Breast epithelium (tissue), 4 donors: ENCODE results near the gene CREM. TPM values are rescaled to one million over a fixed set of nuclear protein-coding genes. Genes with fewer than 3 reads are reported as not detected.

Experiments
- DNase-seq, 2 donors: peaks; one replicate each; pipeline ENCODE4 v3.0.0-alpha.2; 2019; ENCODE audit warnings: low spot score in 2 of 2
- H3K27ac ChIP-seq, 2 donors: fragments of 200-600 bp; sonication (generic) in 1 of 2; one replicate each; pipeline ENCODE4 v1.5.1; 2016 to 2019; ENCODE audit warnings: mild to moderate bottlenecking in 1 of 2
- H3K27me3 ChIP-seq, 2 donors: fragments of 200-600 bp; sonication (generic) in 1 of 2; one replicate each; pipeline versions ENCODE4 v1.5.1 to v1.6.0; 2017 to 2019; ENCODE audit warnings: control low read depth in 1 of 2, mild to moderate bottlenecking in 1 of 2
- H3K36me3 ChIP-seq: fragments of 200-600 bp; one replicate; pipeline ENCODE4 v1.5.1; 2019
- H3K4me1 ChIP-seq, 2 donors: fragments of 200-600 bp; sonication (generic); one replicate each; pipeline ENCODE4 v1.5.1; 2016 to 2019; ENCODE audit warnings: control low read depth in 1 of 2
- H3K4me3 ChIP-seq, 3 donors: fragments of 200-600 bp; sonication (generic); 1 replicate in 2 of 3; 2 replicates in 1 of 3; pipeline ENCODE4 v1.5.1; 2016 to 2019; ENCODE audit warnings: mild to moderate bottlenecking in 3 of 3, moderate library complexity in 2 of 3
- H3K9me3 ChIP-seq, 2 donors: fragments of 200-600 bp; sonication (generic) in 1 of 2; one replicate each; pipeline ENCODE4 v1.5.1; 2016 to 2019; ENCODE audit warnings: control low read depth in 1 of 2
- CTCF ChIP-seq, 3 donors: fragments of 450-650 bp; IDR thresholded peaks; one replicate each; pipeline ENCODE4 v1.5.1; 2016 to 2017; ENCODE audit warnings: antibody characterized with exemption in 3 of 3, mild to moderate bottlenecking in 3 of 3, moderate library complexity in 3 of 3
- POLR2A ChIP-seq: fragments of 450-650 bp; IDR thresholded peaks from one replicate; pipeline ENCODE4 v1.6.1; 2016; ENCODE audit warnings: antibody characterized with exemption, mild to moderate bottlenecking, moderate library complexity
- POLR2AphosphoS5 ChIP-seq, 3 donors: sonication (generic); formaldehyde crosslinking; IDR thresholded peaks; one replicate each; pipeline ENCODE4 v1.6.1; 2017; ENCODE audit warnings: antibody characterized with exemption in 3 of 3
- intact Hi-C: fragments of 100-400 bp; cut with DNase I; formaldehyde crosslinking; loops from one replicate; pipeline ENCODE4 v1.15.1; 2023; ENCODE audit warnings: low total_unique reads
- total RNA-seq, 3 donors: library from RNA; depleted of rRNA; stranded (reverse); fragments of >200 nt; gene quantifications; one replicate each; pipeline ENCODE4 v1.1.0, GENCODE V29; 2016

Gene CREM
- total RNA-seq, 3 donors from 2014 or later = 30.6 to 55.4 (median 41.6) TPM

DNA sequence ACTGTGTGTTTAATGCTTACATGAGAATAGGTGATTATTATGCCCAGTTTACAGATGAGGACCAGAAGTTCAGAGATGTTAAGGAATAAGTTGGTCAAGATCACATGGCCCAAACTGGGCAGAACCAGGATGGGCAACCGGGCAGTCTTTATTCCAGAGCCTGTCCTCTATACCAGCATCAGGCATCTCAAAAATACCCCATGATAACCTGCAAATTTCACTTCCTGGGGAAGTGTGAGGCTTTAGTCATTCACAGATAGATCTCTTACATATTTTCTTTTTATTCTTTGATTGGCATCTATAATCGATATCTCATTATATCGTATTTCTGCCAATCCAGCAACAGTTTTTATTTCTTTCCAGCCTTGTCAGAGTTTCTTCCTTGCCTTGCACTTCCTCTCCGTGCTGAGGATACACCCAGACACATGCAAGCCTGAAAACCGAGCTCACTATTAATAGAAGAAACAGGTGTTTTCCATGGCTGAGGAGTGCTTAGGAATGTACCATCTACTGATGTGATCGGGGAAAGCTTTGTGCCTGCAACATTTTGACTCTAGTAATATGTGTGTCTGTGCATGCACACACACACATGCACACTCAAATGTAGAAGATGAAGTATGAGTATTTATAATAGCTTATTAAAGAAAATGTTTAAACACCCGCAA, 82.4 kb downstream of the CREM start:
- TF ChIP-seq CTCF (IDR thresholded peaks at IDR 0.05) = no peak
- no peak for TF ChIP-seq POLR2AphosphoS5 (IDR thresholded peaks at IDR 0.05)
- no peak for TF ChIP-seq POLR2A
- no peak for DNase-seq

GRCh38 chr10:35210961-35211360, 84.3 kb downstream of the CREM start:
- Histone ChIP-seq H3K4me1 (no peaks in the 10 kb centered on the region), H3K27me3 (no peaks in the 10 kb centered on the region), H3K9me3 (no peaks in the 10 kb centered on the region), H3K4me3 (no peak overlapping the region), H3K27ac (no peak overlapping the region), H3K36me3 (no peaks in the 10 kb centered on the region)
- intact Hi-C loops = loop anchor here (10.0 kb wide), 1 partner anchor 96 kb away; no protein-coding TSS in a partner anchor
- DNase-seq = no peak
- no peak for TF ChIP-seq CTCF (IDR thresholded peaks at IDR 0.05)
- TF ChIP-seq POLR2AphosphoS5 (IDR thresholded peaks at IDR 0.05) = no peak
- TF ChIP-seq POLR2A = no peak

More for the DNA sequence above, 82.4 kb downstream of the CREM start:
- no peak overlapping the region for H3K27ac ChIP-seq
- no peaks in the 10 kb centered on the region for H3K36me3 ChIP-seq
- intact Hi-C loops = no loop called here
- no peak overlapping the region for H3K4me3 ChIP-seq
- H3K27me3 ChIP-seq = no peaks in the 10 kb centered on the region
- H3K9me3 ChIP-seq = no peaks in the 10 kb centered on the region
- no peaks in the 10 kb centered on the region for H3K4me1 ChIP-seq

GRCh38 chr10:35211390-35211789, 84.7 kb downstream of the CREM start:
- intact Hi-C loops = loop anchor here (10.0 kb wide), 1 partner anchor 97 kb away; no protein-coding TSS in a partner anchor
- no peak for DNase-seq
- H3K27ac ChIP-seq = no peak overlapping the region

GRCh38 chr10:35212856-35213255, 86.2 kb downstream of the CREM start:
- DNase-seq = no peak
- Histone ChIP-seq H3K4me3 (no peak overlapping the region), H3K27ac (no peak overlapping the region), H3K4me1 (no peaks in the 10 kb centered on the region), H3K36me3 (no peaks in the 10 kb centered on the region), H3K9me3 (no peaks in the 10 kb centered on the region), H3K27me3 (no peaks in the 10 kb centered on the region)
- TF ChIP-seq POLR2A = no peak
- TF ChIP-seq POLR2AphosphoS5 (IDR thresholded peaks at IDR 0.05) = no peak
- TF ChIP-seq CTCF (IDR thresholded peaks at IDR 0.05) = no peak
- intact Hi-C loops = loop anchor here (10.0 kb wide), 1 partner anchor 98 kb away; no protein-coding TSS in a partner anchor

More at GRCh38 chr10:35211390-35211789, 84.7 kb downstream of the CREM start:
- Histone ChIP-seq H3K4me3 (no peak overlapping the region), H3K36me3 (no peaks in the 10 kb centered on the region), H3K4me1 (no peaks in the 10 kb centered on the region), H3K27me3 (no peaks in the 10 kb centered on the region), H3K9me3 (no peaks in the 10 kb centered on the region)
- TF ChIP-seq CTCF (IDR thresholded peaks at IDR 0.05) (no peak), POLR2A (no peak), POLR2AphosphoS5 (IDR thresholded peaks at IDR 0.05) (no peak)

GRCh38 chr10:35213699-35214098, 87.1 kb downstream of the CREM start:
- DNase-seq = no peak
- Histone ChIP-seq H3K4me3 (no peak overlapping the region), H3K36me3 (no peaks in the 10 kb centered on the region), H3K4me1 (no peaks in the 10 kb centered on the region), H3K27ac (no peak overlapping the region), H3K9me3 (no peaks in the 10 kb centered on the region), H3K27me3 (no peaks in the 10 kb centered on the region)
- intact Hi-C loops = loop anchor here (10.0 kb wide), 1 partner anchor 99 kb away; no protein-coding TSS in a partner anchor
- TF ChIP-seq POLR2AphosphoS5 (IDR thresholded peaks at IDR 0.05) = no peak
